Measurements from ENCODE around the gene RAVER1.

The RAVER1 gene

DNA sequence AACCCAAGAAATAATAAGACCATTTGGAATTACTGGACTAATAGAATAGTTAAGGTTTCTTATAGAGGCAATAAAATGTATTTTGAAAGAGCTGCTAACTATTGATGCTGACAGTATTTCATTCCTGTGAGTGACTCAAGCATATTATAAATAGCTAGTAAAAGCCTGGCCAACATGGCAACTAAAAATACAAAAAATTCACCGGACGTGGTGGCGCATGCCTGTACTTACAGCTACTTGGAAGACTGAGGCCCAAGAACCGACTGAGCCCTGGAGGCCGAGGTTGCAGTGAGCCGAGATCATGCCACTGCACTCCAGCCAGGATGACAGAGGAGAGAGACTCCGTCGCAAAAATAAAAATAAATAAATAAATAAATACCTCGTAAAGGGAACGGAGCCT lies 11.5 kb upstream of the RAVER1 start:
- no peak overlapping the region for H2BK120ac ChIP-seq (ENCODE audit: low read depth, low read length)
- H3K9me3 ChIP-seq (ENCODE audit: control insufficient read depth, low read length) = no peaks in the 10 kb centered on the region
- no peak overlapping the region for H4K91ac ChIP-seq (ENCODE audit: low read length)
- no peak overlapping the region for H3K23ac ChIP-seq (ENCODE audit: low read length in 2 of 2)
- no peak overlapping the region for H3K4me3 ChIP-seq (ENCODE audit: insufficient read depth in 1 of 2, low read depth in 1 of 2, low read length in 2 of 2)
- H2BK5ac ChIP-seq (ENCODE audit: low read depth, low read length, poor library complexity, severe bottlenecking) = no peak overlapping the region
- 96% methylated on average over 6 of the region's 10 CpGs for WGBS
- H3K14ac ChIP-seq (ENCODE audit: low read length in 2 of 2) = no peak overlapping the region
- no peak overlapping the region for H4K8ac ChIP-seq (ENCODE audit: low read length)
- H3K79me1 ChIP-seq (replicated peaks; ENCODE audit: low read length, poor library complexity, severe bottlenecking) = no peaks in the 10 kb centered on the region
- H2BK15ac ChIP-seq (ENCODE audit: low read depth, poor library complexity, severe bottlenecking) = no peak overlapping the region
- no peak overlapping the region for H3K4ac ChIP-seq (ENCODE audit: low read depth in 1 of 2, low read length in 2 of 2)
- no peaks in the 10 kb centered on the region for H3K4me1 ChIP-seq (ENCODE audit: control insufficient read depth, insufficient read depth, low read depth, low read length)
- no peak overlapping the region for H3K4me2 ChIP-seq (ENCODE audit: low read length, poor library complexity, severe bottlenecking)
- no peak overlapping the region for H2BK12ac ChIP-seq (ENCODE audit: low read length in 2 of 2)
- no peak overlapping the region for H2AFZ ChIP-seq (ENCODE audit: low read depth, low read length)
- H3K36me3 ChIP-seq (ENCODE audit: control insufficient read depth in 1 of 2, insufficient read depth in 2 of 2, low read depth in 1 of 2, low read length in 2 of 2) = peaks cover 1 to 2% of the 10 kb centered on the region in 2 experiments
- H3K27me3 ChIP-seq (ENCODE audit: control insufficient read depth in 1 of 2, insufficient read depth in 1 of 2, low read length in 2 of 2) = no peaks in the 10 kb centered on the region
- H3K18ac ChIP-seq (ENCODE audit: low read depth in 1 of 2, low read length in 2 of 2) = no peak overlapping the region
- no peak overlapping the region for H3K27ac ChIP-seq (ENCODE audit: low read length, poor library complexity, severe bottlenecking)
- no peak overlapping the region for H2AK5ac ChIP-seq (ENCODE audit: low read length, severe bottlenecking)
- no peak overlapping the region for H3K9ac ChIP-seq (ENCODE audit: low read length)
- DNase-seq = no peak

DNA sequence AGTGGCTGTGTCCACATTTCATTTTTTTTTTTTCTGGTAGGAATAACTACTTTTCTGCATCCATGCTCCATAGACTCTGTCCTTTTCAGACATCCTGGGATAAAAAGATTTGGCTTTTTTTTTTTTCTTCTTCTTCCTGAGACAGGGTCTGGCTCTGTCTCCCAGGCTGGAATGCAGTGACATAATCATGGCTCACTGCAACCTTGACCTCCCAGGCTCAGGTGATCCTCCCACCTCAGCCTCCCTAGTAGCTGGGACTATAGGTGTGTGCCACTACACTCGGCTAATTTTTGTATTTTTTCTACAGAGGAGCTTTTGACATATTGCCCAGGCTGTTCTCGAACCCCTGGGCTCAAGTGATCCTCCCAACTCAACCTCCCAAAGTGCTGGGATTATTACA lies 10.2 kb upstream of the RAVER1 start:
- no peak overlapping the region for H2AFZ ChIP-seq (ENCODE audit: low read depth, low read length)
- no peak overlapping the region for H4K91ac ChIP-seq (ENCODE audit: low read length)
- no peaks in the 10 kb centered on the region for H3K9me3 ChIP-seq (ENCODE audit: control insufficient read depth, low read length)
- no peak overlapping the region for H3K27ac ChIP-seq (ENCODE audit: low read length, poor library complexity, severe bottlenecking)
- no peak overlapping the region for H3K9ac ChIP-seq (ENCODE audit: low read length)
- WGBS = 83% methylated on average over 2 of the region's 2 CpGs
- H3K79me1 ChIP-seq (replicated peaks; ENCODE audit: low read length, poor library complexity, severe bottlenecking) = no peaks in the 10 kb centered on the region
- H3K23ac ChIP-seq (ENCODE audit: low read length in 2 of 2) = no peak overlapping the region
- no peaks in the 10 kb centered on the region for H3K4me1 ChIP-seq (ENCODE audit: control insufficient read depth, insufficient read depth, low read depth, low read length)
- H2BK5ac ChIP-seq (ENCODE audit: low read depth, low read length, poor library complexity, severe bottlenecking) = no peak overlapping the region
- H2AK5ac ChIP-seq (ENCODE audit: low read length, severe bottlenecking) = no peak overlapping the region
- H3K18ac ChIP-seq (ENCODE audit: low read depth in 1 of 2, low read length in 2 of 2) = no peak overlapping the region
- peaks cover 0 to 3% of the 10 kb centered on the region in 2 experiments for H3K27me3 ChIP-seq (ENCODE audit: control insufficient read depth in 1 of 2, insufficient read depth in 1 of 2, low read length in 2 of 2)
- no peak overlapping the region for H3K14ac ChIP-seq (ENCODE audit: low read length in 2 of 2)
- H2BK120ac ChIP-seq (ENCODE audit: low read depth, low read length) = no peak overlapping the region
- no peaks in the 10 kb centered on the region for H3K36me3 ChIP-seq (ENCODE audit: control insufficient read depth in 1 of 2, insufficient read depth in 2 of 2, low read depth in 1 of 2, low read length in 2 of 2)
- no peak overlapping the region for H2BK15ac ChIP-seq (ENCODE audit: low read depth, poor library complexity, severe bottlenecking)
- H2BK12ac ChIP-seq (ENCODE audit: low read length in 2 of 2) = no peak overlapping the region
- no peak overlapping the region for H4K8ac ChIP-seq (ENCODE audit: low read length)
- H3K4ac ChIP-seq (ENCODE audit: low read depth in 1 of 2, low read length in 2 of 2) = no peak overlapping the region
- H3K4me3 ChIP-seq (ENCODE audit: insufficient read depth in 1 of 2, low read depth in 1 of 2, low read length in 2 of 2) = no peak overlapping the region
- DNase-seq = no peak
- H3K4me2 ChIP-seq (ENCODE audit: low read length, poor library complexity, severe bottlenecking) = no peak overlapping the region

GRCh38 chr19:10339977-10340376 lies 6.6 kb upstream of the RAVER1 start:
- no peak overlapping the region for H2BK12ac ChIP-seq (ENCODE audit: low read length in 2 of 2)
- H3K9me3 ChIP-seq (ENCODE audit: control insufficient read depth, low read length) = no peaks in the 10 kb centered on the region
- no peak overlapping the region for H3K23ac ChIP-seq (ENCODE audit: low read length in 2 of 2)
- H3K4me3 ChIP-seq (ENCODE audit: insufficient read depth in 1 of 2, low read depth in 1 of 2, low read length in 2 of 2) = no peak overlapping the region
- no peak overlapping the region for H4K8ac ChIP-seq (ENCODE audit: low read length)
- no peak overlapping the region for H3K4me2 ChIP-seq (ENCODE audit: low read length, poor library complexity, severe bottlenecking)
- H3K9ac ChIP-seq (ENCODE audit: low read length) = no peak overlapping the region
- H2BK5ac ChIP-seq (ENCODE audit: low read depth, low read length, poor library complexity, severe bottlenecking) = no peak overlapping the region
- H2AK5ac ChIP-seq (ENCODE audit: low read length, severe bottlenecking) = no peak overlapping the region
- H3K27ac ChIP-seq (ENCODE audit: low read length, poor library complexity, severe bottlenecking) = no peak overlapping the region
- H3K27me3 ChIP-seq (ENCODE audit: control insufficient read depth in 1 of 2, insufficient read depth in 1 of 2, low read length in 2 of 2) = peaks cover 0 to 3% of the 10 kb centered on the region in 2 experiments
- no peak overlapping the region for H2AFZ ChIP-seq (ENCODE audit: low read depth, low read length)
- H3K4ac ChIP-seq (ENCODE audit: low read depth in 1 of 2, low read length in 2 of 2) = no peak overlapping the region
- DNase-seq = no peak
- no peaks in the 10 kb centered on the region for H3K36me3 ChIP-seq (ENCODE audit: control insufficient read depth in 1 of 2, insufficient read depth in 2 of 2, low read depth in 1 of 2, low read length in 2 of 2)
- no peaks in the 10 kb centered on the region for H3K79me1 ChIP-seq (replicated peaks; ENCODE audit: low read length, poor library complexity, severe bottlenecking)
- H2BK120ac ChIP-seq (ENCODE audit: low read depth, low read length) = no peak overlapping the region
- H3K14ac ChIP-seq (ENCODE audit: low read length in 2 of 2) = no peak overlapping the region
- H3K18ac ChIP-seq (ENCODE audit: low read depth in 1 of 2, low read length in 2 of 2) = no peak overlapping the region
- H2BK15ac ChIP-seq (ENCODE audit: low read depth, poor library complexity, severe bottlenecking) = no peak overlapping the region
- peaks cover 5% of the 10 kb centered on the region for H3K4me1 ChIP-seq (ENCODE audit: control insufficient read depth, insufficient read depth, low read depth, low read length)
- WGBS = 90% methylated on average over 5 of the region's 5 CpGs
- no peak overlapping the region for H4K91ac ChIP-seq (ENCODE audit: low read length)

DNA sequence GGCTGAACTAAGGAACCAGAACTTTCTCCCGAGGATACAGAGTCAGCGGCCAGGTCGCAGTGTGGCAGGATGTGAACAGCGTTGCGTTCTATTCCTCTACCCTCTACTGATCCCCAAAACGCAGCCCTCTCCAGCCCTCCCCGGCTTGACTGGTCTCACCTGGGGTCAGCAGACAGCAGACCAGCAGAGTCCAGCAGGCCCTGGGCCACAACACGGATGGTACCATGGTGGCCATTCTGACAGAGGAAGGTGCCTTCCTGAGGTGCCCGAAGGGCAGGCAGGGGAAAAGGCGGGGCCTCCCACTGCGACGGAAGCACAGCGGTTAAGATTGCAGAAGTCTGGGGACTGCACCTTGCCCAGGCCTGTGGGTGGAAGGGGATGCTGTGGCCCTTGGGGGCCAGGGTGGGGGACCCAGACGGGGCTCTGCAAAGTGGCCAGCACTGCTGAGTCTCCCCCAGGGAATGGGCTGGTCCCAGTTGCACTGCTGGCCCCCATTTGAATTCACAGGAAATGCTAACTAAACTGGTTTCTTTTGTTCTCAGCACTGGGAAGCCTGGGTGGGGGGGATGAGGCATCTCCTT lies 6.1 kb upstream of the RAVER1 start, which contains the start of gene ICAM3:
ICAM3 (minus strand) TSS at position 245 of the 581 bp plus-strand sequence; CDS start at position 235, 10 bp downstream.
- Histone ChIP-seq H3K14ac (ENCODE audit: low read length in 2 of 2) (no peak within 1 kb of the TSS), H2AFZ (ENCODE audit: low read depth, low read length) (no peak within 1 kb of the TSS), H2BK120ac (ENCODE audit: low read depth, low read length) (no peak within 1 kb of the TSS), H3K23ac (ENCODE audit: low read length in 2 of 2) (no peak within 1 kb of the TSS), H3K9ac (ENCODE audit: low read length) (no peak within 1 kb of the TSS), H4K8ac (ENCODE audit: low read length) (no peak within 1 kb of the TSS), H3K4me2 (ENCODE audit: low read length, poor library complexity, severe bottlenecking) (no peak within 1 kb of the TSS), H4K91ac (ENCODE audit: low read length) (no peak within 1 kb of the TSS), H3K27me3 (ENCODE audit: control insufficient read depth in 1 of 2, insufficient read depth in 1 of 2, low read length in 2 of 2) (peaks cover 0 to 3% of the 10 kb centered on the region in 2 experiments), H3K27ac (ENCODE audit: low read length, poor library complexity, severe bottlenecking) (no peak within 1 kb of the TSS), H3K79me1 (replicated peaks; ENCODE audit: low read length, poor library complexity, severe bottlenecking) (peaks cover 1% of the 10 kb centered on the region), H3K4me1 (ENCODE audit: control insufficient read depth, insufficient read depth, low read depth, low read length) (peaks cover 7% of the 10 kb centered on the region), H3K36me3 (ENCODE audit: control insufficient read depth in 1 of 2, insufficient read depth in 2 of 2, low read depth in 1 of 2, low read length in 2 of 2) (no peaks in the 10 kb centered on the region), H2BK12ac (ENCODE audit: low read length in 2 of 2) (no peak within 1 kb of the TSS), H3K18ac (ENCODE audit: low read depth in 1 of 2, low read length in 2 of 2) (no peak within 1 kb of the TSS), H3K9me3 (ENCODE audit: control insufficient read depth, low read length) (no peaks in the 10 kb centered on the region), H2AK5ac (ENCODE audit: low read length, severe bottlenecking) (no peak within 1 kb of the TSS), H3K4me3 (ENCODE audit: insufficient read depth in 1 of 2, low read depth in 1 of 2, low read length in 2 of 2) (no peak within 1 kb of the TSS), H2BK5ac (ENCODE audit: low read depth, low read length, poor library complexity, severe bottlenecking) (no peak within 1 kb of the TSS), H2BK15ac (ENCODE audit: low read depth, poor library complexity, severe bottlenecking) (no peak within 1 kb of the TSS), H3K4ac (ENCODE audit: low read depth in 1 of 2, low read length in 2 of 2) (no peak within 1 kb of the TSS)
- WGBS = 72% methylated on average over 14 of the region's 14 CpGs
- DNase-seq = no peak

Data from mesenchymal stem cell (in vitro differentiated cells and primary cell).